Right ventricle myocardium inferior (tissue), 1 donor: ENCODE data around the gene AMZ2. TPM values are rescaled to one million over a fixed set of nuclear protein-coding genes. Genes with fewer than 3 reads are reported as not detected.
"Not testable (repeated sequence)": the region's sequence is repeated elsewhere in the genome, so short reads cannot be mapped to it uniquely, and the experiment has no call there.

Source experiments
- ATAC-seq: fragments of 200-7000 bp; cut with Tn5 transposase; one replicate; pipeline ENCODE4 v1.9.1; 2020; ENCODE audit warnings: mild to moderate bottlenecking, moderate library complexity
- DNase-seq: peaks from one replicate; pipeline ENCODE4 v3.0.0; 2021; ENCODE audit errors: missing footprints
- intact Hi-C: fragments of 100-400 bp; cut with DNase I; formaldehyde crosslinking; loops from one replicate; pipeline ENCODE4 v1.11.0; 2022
- long read RNA-seq: library from polyadenylated mRNA; unstranded; transcript quantifications from one replicate; pipeline ENCODE4 v2.0.0, GENCODE V29; 2021
- total RNA-seq: library from RNA; stranded (reverse); fragmentation: NEBNext Ultra II Directional; extraction: Animal tissue kit (Norgen Biotek cat#: 25700); gene quantifications from one replicate; pipeline ENCODE4 v1.2.1, GENCODE V29; 2021
- donor health status: DM: no; HTN: yes; CAD: no; lungs with severe emphysema.

Gene AMZ2
- total RNA-seq: 89.8 TPM
- long read RNA-seq, transcript AMZ2-203 (8 exons, 1,378 nt): minor isoform, 7 of 60 reads
- long read RNA-seq, transcript AMZ2-202 (7 exons, 2,402 nt): major isoform, 38 of 60 reads
- long read RNA-seq, partial matches to known transcripts: 1 of 60 reads
- long read RNA-seq, other reads (novel, unspliced or antisense): 13 of 60 reads

DNA sequence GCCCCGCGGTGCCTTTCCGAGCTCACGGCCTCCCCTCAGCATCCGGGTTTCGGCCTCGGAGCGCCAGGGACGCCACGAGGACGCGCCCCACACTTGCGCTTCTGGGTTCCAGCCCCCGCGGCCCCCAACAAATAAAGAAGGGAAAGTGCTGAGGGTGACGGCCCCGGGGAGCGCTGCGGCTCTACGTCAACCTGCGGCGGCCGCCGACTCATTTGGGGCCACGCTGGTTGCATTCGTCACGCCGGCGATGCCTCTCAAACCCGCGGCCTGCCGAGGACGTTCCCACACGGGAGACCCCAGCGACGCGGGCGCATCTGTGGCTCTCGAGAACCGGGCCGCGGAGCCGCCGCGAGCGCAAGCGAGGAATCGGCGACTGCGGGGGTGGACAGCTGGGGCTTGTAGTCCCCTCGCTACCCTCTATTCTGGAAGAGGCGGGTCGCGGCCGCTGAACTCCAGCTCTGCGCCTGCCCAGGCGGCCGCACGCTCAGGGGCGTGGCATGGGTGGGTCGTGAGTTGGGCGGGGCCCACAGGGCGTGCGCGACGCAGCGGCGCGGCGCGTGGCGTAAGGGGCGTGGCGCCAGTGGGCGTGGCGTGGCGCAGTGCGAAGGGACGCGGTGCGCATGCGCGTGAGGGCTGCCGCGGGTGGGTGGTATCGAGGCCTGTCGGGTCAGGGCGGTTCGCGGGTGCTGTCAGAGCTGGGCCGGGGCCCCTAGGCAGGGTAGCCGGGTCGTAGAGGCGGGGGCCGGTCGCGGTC is at the start of gene AMZ2:
Gene AMZ2 (plus strand): TSS at position 599 of the 754 bp plus-strand sequence. CDS start 2,145 bp downstream, outside the sequence.
- intact Hi-C loops: loop anchor here (5.0 kb wide), 2 partner anchors 40 to 215 kb away; no protein-coding TSS in a partner anchor
- ATAC-seq (peak; percentile 99), DNase-seq (peak; percentile 98)

GRCh38 chr17:68198931-68199836 is 48.7 kb upstream of the AMZ2 start:
- no peak for DNase-seq

DNA sequence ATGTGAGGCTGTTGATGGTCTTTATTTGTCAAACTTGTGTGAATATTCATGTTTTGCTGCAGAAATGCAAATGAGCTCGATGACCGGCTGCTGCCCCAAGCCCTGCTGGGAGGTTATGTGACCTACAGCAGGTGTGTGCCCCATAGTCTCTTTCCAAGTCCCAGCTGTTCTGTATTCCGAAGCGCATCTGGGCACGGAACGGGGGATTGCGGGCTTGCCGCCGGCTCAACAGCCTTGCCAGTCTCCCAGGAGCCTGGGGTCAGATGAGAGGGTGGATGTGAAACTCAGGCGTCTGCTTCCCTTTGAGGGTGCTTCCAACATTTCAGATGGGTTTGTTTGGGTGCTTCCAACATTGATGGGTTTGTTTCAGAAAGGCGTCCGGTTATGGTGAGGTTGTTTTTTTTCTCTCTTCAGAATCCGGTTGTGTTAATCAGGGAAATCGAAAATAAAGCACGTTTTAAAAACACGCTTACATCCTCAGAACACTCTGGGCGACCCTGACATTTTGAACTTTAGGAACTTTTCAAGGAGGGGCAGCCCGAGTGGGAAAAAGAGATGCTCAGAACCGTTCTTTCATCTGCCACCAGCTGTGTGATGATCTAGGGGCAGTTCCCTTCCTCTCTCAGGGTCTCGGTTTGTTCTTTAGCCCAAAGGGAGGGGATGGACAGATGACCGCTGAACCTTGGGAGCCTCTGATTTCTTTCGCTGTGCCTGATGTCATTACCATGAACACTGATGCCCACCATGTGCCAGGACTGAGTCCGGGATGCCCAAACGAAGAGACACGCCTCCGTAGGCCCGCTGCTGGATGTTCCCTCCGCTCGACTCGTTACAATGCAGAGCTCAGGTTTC is 47.8 kb upstream of the AMZ2 start:
- intact Hi-C loops: no loop called here
- ATAC-seq: no peak
- DNase-seq: no peak

More at GRCh38 chr17:68198931-68199836, 48.7 kb upstream of the AMZ2 start:
- no peak for ATAC-seq
- intact Hi-C loops: no loop called here

GRCh38 chr17:68200689-68201417 is 47.0 kb upstream of the AMZ2 start:
- ATAC-seq (peak; percentile 69), DNase-seq (peak; percentile 90)
- intact Hi-C loops: no loop called here

DNA sequence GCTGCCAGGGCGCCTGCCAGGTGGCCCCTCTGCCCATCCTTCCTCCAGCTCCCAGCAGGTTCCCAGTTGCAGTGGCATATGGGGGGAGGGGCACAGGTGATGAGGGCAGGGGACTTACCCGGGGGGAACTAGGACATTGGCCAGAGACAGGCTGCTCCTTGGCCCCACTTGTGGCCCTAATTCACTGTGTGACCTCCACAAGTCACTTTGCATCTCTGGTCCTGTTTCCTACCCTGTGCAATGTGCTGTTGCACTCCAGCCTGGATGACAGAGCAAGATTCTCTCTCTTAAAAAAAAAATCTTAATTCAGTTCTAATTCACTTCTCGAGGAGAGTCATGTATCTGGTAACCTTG is 46.4 kb upstream of the AMZ2 start:
- DNase-seq, ATAC-seq, intact Hi-C loops: not testable (repeated sequence)

DNA sequence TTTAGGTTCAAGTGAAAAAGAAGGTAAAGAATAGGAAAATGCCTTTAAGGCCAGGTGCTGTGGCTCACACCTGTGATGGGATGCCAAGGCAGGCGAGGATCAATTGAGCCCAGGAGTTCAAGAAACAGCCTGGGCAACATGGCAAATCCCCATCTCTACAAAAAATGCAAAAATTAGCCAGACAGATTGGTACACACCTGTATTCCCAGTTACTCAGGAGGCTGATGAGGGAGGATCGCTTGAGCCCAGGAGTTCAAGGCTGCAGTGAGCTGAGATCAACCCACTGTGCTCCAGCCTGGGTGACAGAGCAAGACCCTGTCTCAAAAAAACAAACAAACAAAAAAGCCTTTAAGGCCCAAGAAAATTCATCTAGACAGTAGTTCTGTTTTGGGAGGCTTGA is 45.5 kb upstream of the AMZ2 start:
- intact Hi-C loops, ATAC-seq, DNase-seq: not testable (repeated sequence)

- intact Hi-C loops: loop anchor here (5.0 kb wide), 2 partner anchors 43 to 258 kb away; partner anchors contain the start of gene AMZ2
- DNase-seq: no peak
- ATAC-seq: no peak
These were observed 43.1 kb upstream of the AMZ2 start for GRCh38 chr17:68204736-68205135.

DNA sequence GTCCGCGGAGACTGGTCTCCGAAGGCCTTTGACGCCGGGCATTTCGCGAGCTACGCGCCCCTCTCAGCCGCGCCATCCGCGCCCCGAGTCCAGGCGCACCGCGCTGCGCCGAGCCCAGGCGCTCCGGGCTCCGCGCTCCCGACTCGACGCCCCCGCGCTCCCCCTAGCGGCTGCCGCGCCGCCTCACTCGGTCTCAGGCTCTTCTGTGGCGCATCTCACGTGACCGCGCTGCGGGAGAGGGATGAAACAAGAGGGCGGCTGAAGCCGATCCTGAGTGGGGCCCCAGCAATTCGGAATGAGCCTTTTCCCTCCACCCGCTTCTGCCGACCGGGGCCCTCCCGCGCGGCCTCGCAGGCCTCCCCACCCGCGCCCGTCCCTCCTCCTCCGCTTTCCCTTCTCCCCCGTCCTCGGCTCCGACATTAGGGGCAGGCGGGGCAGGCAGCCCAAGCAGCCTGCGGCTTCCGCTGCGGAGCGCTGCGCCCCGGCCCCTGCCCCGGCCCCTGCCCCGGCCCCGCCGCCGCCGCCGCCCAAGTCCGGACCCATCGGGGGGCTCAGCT is 42.5 kb upstream of the AMZ2 start:
- intact Hi-C loops: loop anchor here (5.0 kb wide), 2 partner anchors 42 to 257 kb away; partner anchors contain the start of gene AMZ2
- DNase-seq: peak; percentile 98
- peak; percentile 93 for ATAC-seq

DNA sequence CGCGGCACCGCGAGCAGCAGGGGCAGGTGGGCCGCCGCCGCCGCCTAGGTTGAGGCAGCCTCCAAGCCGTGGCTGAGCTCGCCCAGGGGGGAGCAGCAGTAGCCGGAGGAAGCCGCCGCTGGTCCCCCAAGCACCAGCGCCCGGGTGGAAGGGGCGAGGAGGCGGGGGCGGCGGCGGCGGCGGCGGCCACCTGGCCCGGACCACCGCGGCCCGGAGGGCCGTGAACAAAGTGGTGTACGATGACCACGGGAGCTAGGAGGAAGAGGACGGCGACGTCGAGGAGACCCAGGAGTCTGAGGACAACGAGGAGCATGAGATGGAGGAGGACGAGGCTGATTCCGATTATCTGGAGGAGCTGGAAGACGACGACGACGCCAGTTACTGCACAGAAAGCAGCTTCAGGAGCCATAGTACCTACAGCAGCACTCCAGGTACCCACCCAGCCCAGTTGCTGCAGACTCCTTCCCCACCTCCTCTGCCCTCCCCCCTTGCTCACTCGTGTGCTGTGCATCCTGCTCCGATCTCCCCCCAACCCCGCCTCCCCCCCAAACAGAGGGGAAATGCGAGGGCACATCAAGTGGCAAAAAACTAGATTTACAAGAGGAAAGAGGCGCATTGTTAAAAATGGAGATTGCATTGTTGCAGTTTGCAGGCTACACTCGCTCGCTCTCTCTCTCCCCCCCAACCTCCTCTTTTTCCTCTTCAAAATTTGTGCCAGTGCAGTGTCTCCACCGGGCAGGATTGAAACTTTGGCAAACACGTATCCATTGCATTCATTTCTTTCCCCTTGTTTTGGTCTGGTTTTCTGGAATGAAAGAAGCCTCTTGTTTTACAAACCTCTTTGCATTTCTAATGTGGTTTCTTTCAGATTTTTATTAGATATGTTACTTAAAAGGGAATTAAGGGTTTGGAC is 41.8 kb upstream of the AMZ2 start:
- ATAC-seq (no peak), DNase-seq (no peak)
- intact Hi-C loops: loop anchor here (5.0 kb wide), 2 partner anchors 41 to 256 kb away; partner anchors contain the start of gene AMZ2

GRCh38 chr17:68207651-68208253 is 40.1 kb upstream of the AMZ2 start:
- DNase-seq (no peak), ATAC-seq (no peak)
- intact Hi-C loops: loop anchor here (5.0 kb wide), 2 partner anchors 40 to 255 kb away; partner anchors contain the start of gene AMZ2

DNA sequence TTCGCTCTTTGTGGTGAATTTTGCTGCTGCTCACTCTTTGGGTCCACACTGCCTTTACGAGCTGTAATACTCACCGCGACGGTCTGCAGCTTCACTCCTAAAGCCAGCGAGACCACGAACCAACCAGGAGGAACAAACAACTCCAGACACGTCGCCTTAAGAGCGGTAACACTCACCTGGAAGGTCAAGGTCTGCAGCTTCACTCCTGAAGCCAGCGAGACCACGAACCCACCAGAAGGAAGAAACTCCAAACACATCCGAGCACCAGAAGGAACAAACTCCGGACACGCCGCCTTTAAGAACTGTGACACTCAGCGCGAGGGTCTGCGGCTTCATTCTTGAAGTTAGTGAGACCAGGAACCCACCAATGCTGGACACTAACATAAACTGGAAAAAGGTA is 39.2 kb upstream of the AMZ2 start:
- intact Hi-C loops: loop anchor here (5.0 kb wide), 2 partner anchors 39 to 254 kb away; partner anchors contain the start of gene AMZ2
- ATAC-seq, DNase-seq: not testable (repeated sequence)

GRCh38 chr17:68209191-68209900 is 38.5 kb upstream of the AMZ2 start:
- ATAC-seq, DNase-seq: not testable (repeated sequence)
- intact Hi-C loops: loop anchor here (5.0 kb wide), 2 partner anchors 38 to 253 kb away; partner anchors contain the start of gene AMZ2

DNA sequence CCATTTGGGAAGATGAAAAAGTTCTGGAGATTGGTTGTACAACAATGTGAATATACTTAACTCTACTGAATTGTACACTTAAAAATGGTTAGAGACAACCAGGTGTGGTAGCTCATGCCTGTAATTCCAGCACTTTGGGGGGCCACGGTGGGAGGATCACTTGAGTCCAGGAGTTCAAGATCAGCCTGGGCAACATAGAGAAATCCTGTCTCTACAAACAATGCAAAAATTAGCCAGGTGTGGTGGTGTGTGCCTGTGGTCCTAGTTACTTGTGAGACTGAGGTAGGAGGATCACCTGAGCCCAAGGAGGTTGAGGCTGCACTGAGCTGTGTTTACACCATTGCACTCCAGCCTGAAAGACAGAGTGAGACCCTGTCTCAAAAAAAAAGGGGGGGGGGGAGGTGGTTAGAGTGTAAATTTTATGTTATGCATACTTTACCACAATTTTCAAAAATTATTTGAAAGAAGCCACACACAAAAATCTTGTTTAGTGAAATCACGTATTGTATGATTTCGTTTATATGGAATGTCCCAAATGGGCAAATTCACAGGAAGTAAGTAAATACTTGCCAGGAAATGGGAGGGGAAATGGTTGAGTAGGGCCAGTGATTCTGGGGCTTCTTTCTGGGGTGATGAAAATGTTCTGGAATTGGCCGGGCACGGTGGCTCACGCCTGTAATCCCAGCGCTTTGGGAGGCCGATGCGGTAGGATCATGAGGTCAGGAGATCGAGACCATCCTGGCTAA is 37.1 kb upstream of the AMZ2 start:
- intact Hi-C loops: no loop called here
- ATAC-seq (no peak), DNase-seq (no peak)
